ENCODE results near the gene ZIC5.

Gene ZIC5

DNA sequence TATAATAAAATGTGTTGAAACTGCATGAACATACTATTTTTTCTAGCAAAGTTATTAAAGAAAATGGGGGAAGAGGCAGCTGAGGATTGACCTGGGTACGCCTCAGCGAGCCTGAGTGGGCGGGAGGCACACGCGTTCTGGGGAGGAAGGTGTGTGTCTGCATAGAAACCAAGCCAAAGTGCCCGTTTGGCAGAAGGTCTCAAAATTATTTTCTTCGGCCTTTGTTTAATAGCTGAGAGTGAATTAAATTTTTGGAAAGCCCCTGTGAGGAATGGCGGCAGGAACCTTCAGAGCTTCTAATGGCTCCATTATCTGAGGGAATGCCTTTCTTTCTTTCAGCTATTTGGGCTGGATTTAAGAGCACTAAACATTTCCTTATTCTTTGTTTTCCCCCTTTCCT, 15.2 kb upstream of the ZIC5 start:
- no peak for DNase-seq (ENCODE audit: low read depth in 2 of 2)
- TF ChIP-seq, protein P1, sequence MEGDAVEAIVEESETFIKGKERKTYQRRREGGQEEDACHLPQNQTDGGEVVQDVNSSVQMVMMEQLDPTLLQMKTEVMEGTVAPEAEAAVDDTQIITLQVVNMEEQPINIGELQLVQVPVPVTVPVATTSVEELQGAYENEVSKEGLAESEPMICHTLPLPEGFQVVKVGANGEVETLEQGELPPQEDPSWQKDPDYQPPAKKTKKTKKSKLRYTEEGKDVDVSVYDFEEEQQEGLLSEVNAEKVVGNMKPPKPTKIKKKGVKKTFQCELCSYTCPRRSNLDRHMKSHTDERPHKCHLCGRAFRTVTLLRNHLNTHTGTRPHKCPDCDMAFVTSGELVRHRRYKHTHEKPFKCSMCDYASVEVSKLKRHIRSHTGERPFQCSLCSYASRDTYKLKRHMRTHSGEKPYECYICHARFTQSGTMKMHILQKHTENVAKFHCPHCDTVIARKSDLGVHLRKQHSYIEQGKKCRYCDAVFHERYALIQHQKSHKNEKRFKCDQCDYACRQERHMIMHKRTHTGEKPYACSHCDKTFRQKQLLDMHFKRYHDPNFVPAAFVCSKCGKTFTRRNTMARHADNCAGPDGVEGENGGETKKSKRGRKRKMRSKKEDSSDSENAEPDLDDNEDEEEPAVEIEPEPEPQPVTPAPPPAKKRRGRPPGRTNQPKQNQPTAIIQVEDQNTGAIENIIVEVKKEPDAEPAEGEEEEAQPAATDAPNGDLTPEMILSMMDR (IDR thresholded peaks at IDR 0.05; ENCODE audit: low read depth, low read length) = no peak

DNA sequence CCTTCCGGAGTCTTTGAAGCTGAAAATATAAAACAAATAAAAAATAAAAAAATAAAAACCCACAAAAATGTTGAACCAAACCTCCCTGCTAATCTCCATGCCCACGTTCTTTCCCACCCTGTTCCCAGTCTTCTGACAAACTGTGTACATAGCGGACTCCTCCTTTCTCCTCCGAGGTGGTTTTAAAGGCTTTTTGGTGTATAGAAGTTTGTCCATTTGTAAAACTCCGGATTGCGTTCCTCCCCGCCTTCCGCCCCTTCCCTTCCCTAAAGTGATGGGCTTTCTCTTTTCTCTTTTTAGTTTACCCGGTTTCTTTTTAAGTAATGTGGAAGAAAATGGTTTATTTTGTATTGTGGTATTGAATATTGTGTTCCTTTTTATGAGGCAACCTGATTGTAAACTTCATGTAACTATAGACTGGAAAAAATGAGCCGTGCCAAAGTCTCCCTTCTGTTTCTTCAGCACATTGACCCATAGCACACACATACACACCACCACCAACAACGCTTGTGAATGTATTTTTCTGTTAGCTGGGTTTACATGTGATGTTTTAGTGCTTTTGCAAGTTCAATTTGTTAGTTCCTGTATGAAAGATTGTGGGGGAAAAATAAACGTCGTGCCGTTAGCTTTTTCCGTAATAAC, 14.4 kb upstream of the ZIC5 start:
- H3K4me3 ChIP-seq (replicated peaks in 1 of 2; ENCODE audit: low read depth in 2 of 2, low read length in 2 of 2) = no peak overlapping the region
- TF ChIP-seq, protein P1 (IDR thresholded peaks at IDR 0.05; ENCODE audit: low read depth, low read length) = no peak
- DNase-seq (ENCODE audit: low read depth in 2 of 2) = no peak

More for the DNA sequence above, 15.2 kb upstream of the ZIC5 start:
- H3K4me3 ChIP-seq (replicated peaks in 1 of 2; ENCODE audit: low read depth in 2 of 2, low read length in 2 of 2) = no peak overlapping the region

DNA sequence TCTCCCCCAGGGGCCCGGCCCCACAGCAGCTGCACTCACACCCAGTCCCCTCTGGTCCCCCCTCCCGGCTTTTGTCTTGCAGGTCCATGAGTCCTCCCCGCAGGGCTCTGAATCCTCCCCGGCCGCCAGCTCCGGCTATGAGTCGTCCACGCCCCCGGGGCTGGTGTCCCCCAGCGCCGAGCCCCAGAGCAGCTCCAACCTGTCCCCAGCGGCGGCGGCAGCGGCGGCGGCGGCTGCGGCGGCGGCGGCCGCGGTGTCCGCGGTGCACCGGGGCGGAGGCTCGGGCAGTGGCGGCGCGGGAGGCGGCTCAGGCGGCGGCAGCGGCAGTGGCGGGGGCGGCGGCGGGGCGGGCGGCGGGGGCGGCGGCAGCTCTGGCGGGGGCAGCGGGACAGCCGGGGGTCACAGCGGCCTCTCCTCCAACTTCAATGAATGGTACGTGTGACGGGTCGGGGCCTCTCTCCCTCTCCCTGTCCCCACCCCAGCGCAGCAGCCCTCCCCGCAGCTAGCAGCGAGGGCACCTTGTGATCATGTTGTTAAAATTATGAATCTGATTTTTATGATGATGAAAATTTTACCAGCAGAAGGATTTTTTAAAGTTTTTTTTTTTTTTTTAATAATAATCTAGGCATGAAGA, 13.8 kb upstream of the ZIC5 start:
- TF ChIP-seq, protein P1 (IDR thresholded peaks at IDR 0.05; ENCODE audit: low read depth, low read length) = no peak
- H3K4me3 ChIP-seq (replicated peaks in 1 of 2; ENCODE audit: low read depth in 2 of 2, low read length in 2 of 2) = no peak overlapping the region
- DNase-seq (ENCODE audit: low read depth in 2 of 2) = no peak

DNA sequence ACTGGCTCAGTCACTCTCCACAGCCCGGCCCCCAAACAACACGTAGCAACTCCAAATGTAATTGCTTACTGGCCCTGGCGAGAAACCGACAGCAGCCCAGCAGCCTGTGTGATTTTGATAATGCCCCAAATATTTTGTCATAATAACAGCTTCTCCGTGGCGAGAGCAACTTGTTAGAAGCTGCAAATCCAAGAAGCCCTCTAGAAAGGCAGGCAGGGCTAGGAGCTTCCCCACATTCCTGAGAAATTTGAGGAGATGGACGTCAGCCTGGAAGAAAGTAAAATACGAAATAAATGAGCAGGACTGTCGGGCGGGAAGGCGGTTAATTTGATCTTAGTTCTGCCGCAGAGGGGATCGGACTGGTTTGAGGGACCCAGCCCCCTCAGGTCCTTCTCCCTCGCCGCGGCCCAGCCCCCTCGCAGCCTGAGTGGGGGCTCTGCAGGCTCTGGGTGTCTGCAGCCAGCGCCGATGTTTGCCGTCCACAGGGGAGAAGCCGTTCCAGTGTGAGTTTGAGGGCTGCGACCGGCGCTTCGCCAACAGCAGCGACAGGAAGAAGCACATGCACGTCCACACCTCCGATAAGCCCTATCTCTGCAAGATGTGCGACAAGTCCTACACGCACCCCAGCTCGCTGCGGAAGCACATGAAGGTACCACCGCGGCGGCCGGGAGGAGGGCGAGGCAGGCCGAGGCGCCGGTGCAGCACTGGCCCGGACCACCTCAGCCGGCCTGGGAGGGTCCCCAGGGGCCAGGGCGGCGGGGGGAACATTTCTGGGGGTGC, 13.1 kb upstream of the ZIC5 start:
- no peak for DNase-seq (ENCODE audit: low read depth in 2 of 2)
- H3K4me3 ChIP-seq (replicated peaks in 1 of 2; ENCODE audit: low read depth in 2 of 2, low read length in 2 of 2) = no peak overlapping the region
- TF ChIP-seq, protein P1 (IDR thresholded peaks at IDR 0.05; ENCODE audit: low read depth, low read length) = no peak

DNA sequence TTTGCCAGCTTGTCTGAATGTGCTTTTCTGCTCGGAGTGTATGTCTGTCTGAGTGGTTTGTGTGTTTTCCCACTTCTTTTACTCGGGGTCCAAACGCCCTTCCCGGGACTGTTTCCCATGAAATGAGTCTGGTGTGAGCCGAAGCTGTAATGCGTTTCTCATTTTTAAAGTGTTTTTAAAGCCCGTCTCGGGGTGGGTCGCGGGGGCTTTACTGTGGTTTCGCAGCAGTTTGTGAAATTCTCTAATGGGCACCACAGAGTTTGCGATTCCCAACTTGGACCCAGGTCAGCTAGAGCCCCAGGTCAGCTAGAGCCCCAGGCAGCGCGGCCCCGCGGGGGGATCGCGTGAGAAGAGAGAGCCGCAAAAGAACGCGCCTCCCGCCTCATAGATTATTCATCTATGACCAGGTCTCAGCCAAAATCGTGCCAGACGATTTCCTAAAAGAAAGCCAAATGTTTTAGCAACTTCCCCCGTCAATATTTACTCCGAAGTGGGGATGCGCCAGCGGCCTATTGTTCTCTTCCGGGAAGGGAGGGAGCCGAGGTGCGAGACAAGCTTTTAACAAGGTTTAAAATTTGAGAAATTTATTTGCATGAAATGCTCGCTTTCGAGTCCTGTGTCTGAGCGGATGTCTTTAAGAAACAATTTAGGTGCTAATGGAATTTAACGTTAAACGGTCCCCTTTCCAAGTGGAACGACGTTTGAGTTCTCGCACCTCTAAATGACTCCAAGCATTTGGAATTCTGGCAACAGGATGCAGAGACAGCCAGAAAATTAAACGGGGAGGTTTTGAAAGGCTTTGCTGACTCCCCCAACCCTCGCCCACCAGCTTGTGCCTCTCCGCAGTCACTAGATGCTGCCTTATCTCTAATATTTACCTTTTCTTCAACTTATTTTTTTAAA, 12.2 kb upstream of the ZIC5 start:
- no peak overlapping the region for H3K4me3 ChIP-seq (replicated peaks in 1 of 2; ENCODE audit: low read depth in 2 of 2, low read length in 2 of 2)
- no peak for DNase-seq (ENCODE audit: low read depth in 2 of 2)
- TF ChIP-seq, protein P1 (IDR thresholded peaks at IDR 0.05; ENCODE audit: low read depth, low read length) = no peak

DNA sequence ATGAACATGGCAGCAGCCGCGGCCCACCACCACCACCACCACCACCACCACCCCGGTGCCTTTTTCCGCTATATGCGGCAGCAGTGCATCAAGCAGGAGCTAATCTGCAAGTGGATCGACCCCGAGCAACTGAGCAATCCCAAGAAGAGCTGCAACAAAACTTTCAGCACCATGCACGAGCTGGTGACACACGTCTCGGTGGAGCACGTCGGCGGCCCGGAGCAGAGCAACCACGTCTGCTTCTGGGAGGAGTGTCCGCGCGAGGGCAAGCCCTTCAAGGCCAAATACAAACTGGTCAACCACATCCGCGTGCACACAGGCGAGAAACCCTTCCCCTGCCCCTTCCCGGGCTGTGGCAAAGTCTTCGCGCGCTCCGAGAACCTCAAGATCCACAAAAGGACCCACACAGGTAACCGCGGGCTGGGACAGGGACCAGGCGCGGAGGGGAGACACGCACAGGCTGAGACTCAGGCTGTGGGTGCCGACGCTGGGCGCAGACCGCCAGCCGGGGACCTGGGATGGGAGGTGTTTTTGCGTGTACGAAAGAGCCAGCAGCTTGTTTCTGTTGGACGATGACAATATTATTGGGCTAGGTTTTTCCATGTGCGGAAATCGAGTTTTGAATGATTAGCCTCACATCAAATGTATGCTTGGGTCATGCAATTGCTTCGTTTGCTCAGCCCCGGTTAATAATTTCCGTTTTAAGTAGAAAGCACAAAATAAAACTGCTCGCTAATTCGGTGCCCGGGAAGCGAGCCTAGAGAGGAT, 11.3 kb upstream of the ZIC5 start:
- TF ChIP-seq, protein P1 (IDR thresholded peaks at IDR 0.05; ENCODE audit: low read depth, low read length) = no peak
- H3K4me3 ChIP-seq (replicated peaks in 1 of 2; ENCODE audit: low read depth in 2 of 2, low read length in 2 of 2) = no peak overlapping the region
- no peak for DNase-seq (ENCODE audit: low read depth in 2 of 2)

Measured in cardiac fibroblast (primary cell).